A673 (cell line): ENCODE data around the gene KLHL1. TPM values are rescaled to one million over a fixed set of nuclear protein-coding genes. Genes with fewer than 3 reads are reported as not detected.

Source experiments
- BruUV-seq: library from RNA; stranded (reverse); fragments of 400-500 nt; replicated peaks from 2 replicates; lab custom pipeline; 2021; lab: Mats Ljungman, UMichigan
- CTCF ChIA-PET: fragments of 300-600 bp; sonication (Branson Sonifier 250); formaldehyde crosslinking; loops from one replicate; lab custom pipeline; 2022; ENCODE audit warnings: antibody characterized with exemption; lab: Charles Lee
- POLR2A ChIA-PET: fragments of 300-600 bp; sonication (Branson Sonifier 250); formaldehyde crosslinking; loops from one replicate; lab custom pipeline; 2022; ENCODE audit warnings: antibody characterized with exemption; ENCODE audit not compliant: low non-redundant PET; lab: Charles Lee
- DNase-seq: peaks from one replicate; pipeline ENCODE4 v3.0.0-alpha.2; 2015; ENCODE audit warnings: low spot score
- H3K27ac ChIP-seq: fragments of 200-600 bp; sonication (generic); 2 replicates; pipeline ENCODE4 v1.5.1; 2016; ENCODE audit warnings: mixed run types, low read depth, mild to moderate bottlenecking, mixed read lengths, antibody characterized with exemption, low read length; ENCODE audit not compliant: poor library complexity, severe bottlenecking
- H3K27me3 ChIP-seq: fragments of 200-600 bp; sonication (generic); replicated peaks from 2 replicates; pipeline ENCODE4 v1.6.1; 2017; ENCODE audit warnings: mixed run types, low read depth, mild to moderate bottlenecking, mixed read lengths, antibody characterized with exemption, low read length; ENCODE audit not compliant: insufficient read depth, poor library complexity
- H3K36me3 ChIP-seq: fragments of 200-600 bp; sonication (generic); 2 replicates; pipeline ENCODE4 v1.6.1; 2016; ENCODE audit warnings: mixed run types, mild to moderate bottlenecking, mixed read lengths, antibody characterized with exemption, low read length; ENCODE audit not compliant: insufficient read depth, poor library complexity, severe bottlenecking
- H3K4me1 ChIP-seq: fragments of 200-600 bp; sonication (generic); 2 replicates; pipeline ENCODE4 v1.6.1; 2017; ENCODE audit warnings: mixed run types, mild to moderate bottlenecking, mixed read lengths, antibody characterized with exemption, low read length; ENCODE audit not compliant: insufficient read depth, poor library complexity, severe bottlenecking
- H3K4me3 ChIP-seq: fragments of 200-600 bp; sonication (generic); 2 replicates; pipeline ENCODE4 v1.5.1; 2016; ENCODE audit warnings: low read depth, mixed run types, mild to moderate bottlenecking, mixed read lengths, low read length; ENCODE audit not compliant: poor library complexity, severe bottlenecking
- H3K9me3 ChIP-seq: fragments of 200-600 bp; sonication (generic); 2 replicates; pipeline ENCODE4 v1.6.1; 2016; ENCODE audit warnings: mixed run types, low read depth, mild to moderate bottlenecking, mixed read lengths, antibody characterized with exemption, low read length; ENCODE audit not compliant: poor library complexity, severe bottlenecking
- CTCF ChIP-seq: fragments of 300-800, 200-600 bp; sonication (generic); conservative IDR thresholded peaks from 2 replicates; pipeline ENCODE4 v1.5.1; 2017; ENCODE audit warnings: low read depth, mild to moderate bottlenecking, antibody characterized with exemption, low read length, moderate library complexity, mixed read lengths
- EZH2 ChIP-seq: fragments of 200-600 bp; sonication (generic); IDR thresholded peaks from 2 replicates; pipeline ENCODE4 v1.6.1; 2017; ENCODE audit warnings: borderline replicate concordance, low read depth, mild to moderate bottlenecking, mixed read lengths, antibody characterized with exemption, low read length; ENCODE audit not compliant: poor library complexity, severe bottlenecking
- intact Hi-C: fragments of 100-400 bp; cut with micrococcal nuclease; formaldehyde crosslinking; loops from one replicate; pipeline ENCODE4 v1.10.0; 2022; ENCODE audit not compliant: unreplicated experiment
- total RNA-seq: library from RNA; stranded (reverse); gene quantifications from 2 replicates; pipeline ENCODE4 v1.2.3, GENCODE V29; 2021

KLHL1 gene
- total RNA-seq, 1 experiment from 2014 or later = not detected

- no peak overlapping the region for H3K27ac ChIP-seq
- ChIA-PET CTCF (no interaction called here), POLR2A (no interaction called here)
- TF ChIP-seq CTCF (no peak), EZH2 (no peak)
- H3K27me3 ChIP-seq = no peaks in the 10 kb centered on the region
- no peaks in the 10 kb centered on the region for H3K9me3 ChIP-seq
- no TSS peak for BruUV-seq
- no peaks in the 10 kb centered on the region for H3K4me1 ChIP-seq
- DNase-seq = no peak
- no peaks in the 10 kb centered on the region for H3K36me3 ChIP-seq
- intact Hi-C loops = no loop called here
- H3K4me3 ChIP-seq = no peak overlapping the region
Measured at GRCh38 chr13:69793783-69794453, 314.3 kb downstream of the KLHL1 start.

- no peak for TF ChIP-seq EZH2
- TF ChIP-seq CTCF = no peak
- Histone ChIP-seq H3K9me3 (no peaks in the 10 kb centered on the region), H3K4me3 (no peak overlapping the region), H3K4me1 (no peaks in the 10 kb centered on the region), H3K27me3 (no peaks in the 10 kb centered on the region), H3K36me3 (no peaks in the 10 kb centered on the region), H3K27ac (no peak overlapping the region)
- POLR2A ChIA-PET = no interaction called here
- intact Hi-C loops = no loop called here
- DNase-seq = no peak
- BruUV-seq = no TSS peak
- CTCF ChIA-PET = no interaction called here
Measured at GRCh38 chr13:69776937-69777336, 331.3 kb downstream of the KLHL1 start.

GRCh38 chr13:69769608-69770007, 338.6 kb downstream of the KLHL1 start:
- DNase-seq = no peak
- no peaks in the 10 kb centered on the region for H3K4me1 ChIP-seq
- H3K4me3 ChIP-seq = no peak overlapping the region
- TF ChIP-seq CTCF (no peak), EZH2 (no peak)
- H3K27ac ChIP-seq = no peak overlapping the region
- no peaks in the 10 kb centered on the region for H3K27me3 ChIP-seq
- no peaks in the 10 kb centered on the region for H3K36me3 ChIP-seq
- CTCF ChIA-PET = no interaction called here
- intact Hi-C loops = no loop called here
- POLR2A ChIA-PET = no interaction called here
- no TSS peak for BruUV-seq
- peaks cover 4% of the 10 kb centered on the region for H3K9me3 ChIP-seq
